ENCODE measurements around the gene GRK1.

DNA sequence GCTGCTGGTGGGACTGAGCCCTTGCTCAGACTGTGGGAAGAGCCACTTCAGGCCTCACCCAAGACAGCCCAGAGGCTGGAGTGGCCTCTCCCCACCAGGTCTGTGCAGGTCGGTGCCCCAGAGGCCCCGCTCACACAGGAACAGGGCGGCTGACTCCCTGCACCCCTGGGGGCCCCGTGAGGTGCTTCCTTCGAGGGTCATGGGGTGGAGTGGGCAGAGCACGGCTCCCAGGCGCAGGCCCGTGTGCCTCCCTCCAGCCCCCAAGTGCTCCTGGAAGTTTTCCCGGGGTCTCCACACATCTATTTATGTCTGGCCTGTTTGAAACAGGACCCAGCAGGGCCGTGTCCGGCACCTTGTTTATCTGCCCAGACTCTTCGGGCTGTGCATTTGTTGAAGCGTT, 82.5 kb downstream of the GRK1 start:
- TF ChIP-seq, protein P1, sequence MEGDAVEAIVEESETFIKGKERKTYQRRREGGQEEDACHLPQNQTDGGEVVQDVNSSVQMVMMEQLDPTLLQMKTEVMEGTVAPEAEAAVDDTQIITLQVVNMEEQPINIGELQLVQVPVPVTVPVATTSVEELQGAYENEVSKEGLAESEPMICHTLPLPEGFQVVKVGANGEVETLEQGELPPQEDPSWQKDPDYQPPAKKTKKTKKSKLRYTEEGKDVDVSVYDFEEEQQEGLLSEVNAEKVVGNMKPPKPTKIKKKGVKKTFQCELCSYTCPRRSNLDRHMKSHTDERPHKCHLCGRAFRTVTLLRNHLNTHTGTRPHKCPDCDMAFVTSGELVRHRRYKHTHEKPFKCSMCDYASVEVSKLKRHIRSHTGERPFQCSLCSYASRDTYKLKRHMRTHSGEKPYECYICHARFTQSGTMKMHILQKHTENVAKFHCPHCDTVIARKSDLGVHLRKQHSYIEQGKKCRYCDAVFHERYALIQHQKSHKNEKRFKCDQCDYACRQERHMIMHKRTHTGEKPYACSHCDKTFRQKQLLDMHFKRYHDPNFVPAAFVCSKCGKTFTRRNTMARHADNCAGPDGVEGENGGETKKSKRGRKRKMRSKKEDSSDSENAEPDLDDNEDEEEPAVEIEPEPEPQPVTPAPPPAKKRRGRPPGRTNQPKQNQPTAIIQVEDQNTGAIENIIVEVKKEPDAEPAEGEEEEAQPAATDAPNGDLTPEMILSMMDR (IDR thresholded peaks at IDR 0.05; ENCODE audit: insufficient read depth, low read depth, low read length): no peak
- TF ChIP-seq EZH2 (IDR thresholded peaks at IDR 0.05; ENCODE audit: insufficient read depth, low read length): no peak
